ENCODE measurements around the gene PRR11.

- TF ChIP-seq CTCF (IDR thresholded peaks at IDR 0.05) (no peak), POLR2AphosphoS5 (IDR thresholded peaks at IDR 0.05; ENCODE audit: low read depth, low read length) (no peak), REST (IDR thresholded peaks at IDR 0.05; ENCODE audit: insufficient read depth in 1 of 2, low read depth in 2 of 2, low read length in 1 of 2) (no peak), TCF7L2 (IDR thresholded peaks at IDR 0.05; ENCODE audit: low read depth, low read length) (no peak), SIN3A (IDR thresholded peaks at IDR 0.05; ENCODE audit: borderline replicate concordance, insufficient read depth, low read depth, low read length) (no peak)
These were observed 43.9 kb downstream of the PRR11 start for GRCh38 chr17:59199398-59199797.
